RPMI8226 (cell line): Measurements from ENCODE around the gene MALSU1.

ENCODE experiments used
- DNase-seq: peaks from one replicate; pipeline ENCODE4 v3.0.0-alpha.2; 2015

Gene MALSU1

DNA sequence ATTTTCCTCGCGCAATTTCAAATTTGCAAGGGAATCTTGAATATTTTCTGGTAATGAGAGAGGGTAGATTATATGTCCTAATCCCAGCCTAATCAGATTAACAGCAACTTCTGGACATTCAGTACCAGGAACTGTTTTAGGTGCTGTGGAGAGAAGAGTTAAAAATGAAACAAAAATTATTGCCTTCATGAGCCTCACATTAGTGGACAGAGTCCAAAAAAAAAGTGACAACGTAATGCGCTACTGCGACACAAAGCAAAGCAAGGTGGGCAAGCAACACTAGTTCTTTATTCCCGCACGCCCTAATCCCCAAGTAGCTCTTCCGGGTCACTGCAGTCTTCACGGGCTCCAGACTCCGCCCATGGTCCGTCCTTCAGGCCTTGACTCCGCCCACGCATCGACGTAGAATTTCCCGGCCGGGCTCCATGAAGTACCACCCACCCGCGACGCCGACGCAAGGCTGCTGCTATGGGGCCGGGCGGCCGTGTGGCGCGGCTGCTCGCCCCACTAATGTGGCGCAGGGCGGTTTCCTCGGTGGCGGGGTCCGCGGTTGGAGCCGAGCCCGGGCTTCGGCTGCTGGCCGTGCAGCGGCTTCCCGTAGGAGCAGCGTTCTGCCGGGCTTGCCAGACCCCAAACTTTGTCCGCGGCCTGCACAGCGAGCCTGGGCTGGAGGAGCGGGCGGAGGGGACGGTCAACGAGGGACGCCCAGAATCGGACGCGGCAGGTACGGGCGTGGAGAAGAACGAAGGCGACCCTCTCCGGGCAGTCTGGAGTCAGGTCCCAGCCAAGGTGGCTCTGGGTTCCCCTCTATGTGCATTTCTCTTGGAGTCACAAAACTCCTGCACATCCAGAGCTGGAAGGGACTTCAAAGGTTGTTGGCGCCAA, at the start of gene MALSU1:
Gene MALSU1, plus strand, starts transcription at position 455 of the 885 bp plus-strand sequence. Its CDS starts 14 bp downstream, at position 469.
- peak; percentile 99 for DNase-seq

DNA sequence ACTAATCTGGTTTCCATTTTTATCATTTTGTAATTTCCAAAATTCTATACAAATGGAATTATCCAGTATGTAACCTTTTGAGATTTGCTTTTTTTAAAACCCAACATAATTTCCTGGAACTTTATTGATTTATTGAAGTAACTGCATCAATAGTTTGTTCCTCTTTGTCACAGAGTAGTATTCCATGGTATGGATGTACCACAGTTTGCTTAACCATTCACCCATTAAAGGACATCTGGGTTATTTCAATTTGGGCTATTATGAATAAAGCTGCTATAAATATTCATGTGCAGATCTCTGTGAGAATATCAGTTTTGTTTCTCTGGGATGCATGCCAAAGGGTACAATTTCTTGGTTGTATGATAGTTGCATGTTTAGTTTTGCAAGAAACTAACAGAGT, 49.7 kb upstream of the MALSU1 start:
- DNase-seq, result no peak

DNA sequence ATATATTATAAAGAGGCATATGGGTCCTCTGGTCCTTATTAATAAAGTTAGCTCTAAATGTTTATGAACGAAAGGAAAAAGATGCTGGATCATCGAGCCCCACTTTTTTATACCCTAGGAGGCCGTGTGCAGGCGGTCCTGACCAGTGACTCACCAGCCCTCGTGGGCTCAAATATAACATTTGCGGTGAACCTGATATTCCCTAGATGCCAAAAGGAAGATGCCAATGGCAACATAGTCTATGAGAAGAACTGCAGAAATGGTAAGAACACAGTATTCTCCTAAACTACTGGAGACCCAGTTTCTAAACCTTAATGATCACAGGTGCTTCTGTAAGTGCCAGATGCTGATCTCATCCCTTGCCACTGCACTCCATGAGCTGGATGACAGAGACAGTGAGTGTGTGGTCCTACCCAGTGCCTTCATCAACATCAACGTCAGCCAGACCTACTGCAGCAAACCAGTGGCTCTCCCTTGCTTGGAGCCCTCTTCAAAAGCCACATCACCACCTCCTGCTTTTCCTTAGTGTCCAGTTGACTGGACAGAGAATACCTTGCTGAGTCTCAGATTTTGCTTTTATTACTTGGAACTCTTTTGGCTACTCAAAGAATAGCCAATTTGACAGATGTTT, 45.0 kb upstream of the MALSU1 start:
- no peak for DNase-seq

DNA sequence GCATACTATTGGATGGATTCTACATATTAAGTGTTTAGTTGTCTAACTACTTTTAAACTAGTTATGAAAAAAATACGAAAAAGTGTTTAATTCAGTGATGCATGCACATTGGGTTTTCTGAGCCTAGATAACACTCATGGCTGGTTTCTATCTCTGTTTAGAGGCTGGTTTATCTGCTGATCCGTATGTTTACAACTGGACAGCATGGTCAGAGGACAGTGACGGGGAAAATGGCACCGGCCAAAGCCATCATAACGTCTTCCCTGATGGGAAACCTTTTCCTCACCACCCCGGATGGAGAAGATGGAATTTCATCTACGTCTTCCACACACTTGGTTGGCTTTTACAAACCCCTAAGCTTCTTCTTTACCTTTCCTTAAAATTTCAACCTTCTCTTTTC, 42.4 kb upstream of the MALSU1 start:
- DNase-seq, result no peak

DNA sequence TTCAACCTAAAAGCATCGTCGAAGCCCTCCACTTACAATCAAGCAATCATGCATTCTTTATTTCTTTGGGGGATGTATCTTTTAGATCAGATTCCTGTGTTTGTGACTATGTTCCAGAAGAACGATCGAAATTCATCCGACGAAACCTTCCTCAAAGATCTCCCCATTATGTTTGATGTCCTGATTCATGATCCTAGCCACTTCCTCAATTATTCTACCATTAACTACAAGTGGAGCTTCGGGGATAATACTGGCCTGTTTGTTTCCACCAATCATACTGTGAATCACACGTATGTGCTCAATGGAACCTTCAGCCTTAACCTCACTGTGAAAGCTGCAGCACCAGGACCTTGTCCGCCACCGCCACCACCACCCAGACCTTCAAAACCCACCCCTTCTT, 38.8 kb upstream of the MALSU1 start:
- no peak for DNase-seq

DNA sequence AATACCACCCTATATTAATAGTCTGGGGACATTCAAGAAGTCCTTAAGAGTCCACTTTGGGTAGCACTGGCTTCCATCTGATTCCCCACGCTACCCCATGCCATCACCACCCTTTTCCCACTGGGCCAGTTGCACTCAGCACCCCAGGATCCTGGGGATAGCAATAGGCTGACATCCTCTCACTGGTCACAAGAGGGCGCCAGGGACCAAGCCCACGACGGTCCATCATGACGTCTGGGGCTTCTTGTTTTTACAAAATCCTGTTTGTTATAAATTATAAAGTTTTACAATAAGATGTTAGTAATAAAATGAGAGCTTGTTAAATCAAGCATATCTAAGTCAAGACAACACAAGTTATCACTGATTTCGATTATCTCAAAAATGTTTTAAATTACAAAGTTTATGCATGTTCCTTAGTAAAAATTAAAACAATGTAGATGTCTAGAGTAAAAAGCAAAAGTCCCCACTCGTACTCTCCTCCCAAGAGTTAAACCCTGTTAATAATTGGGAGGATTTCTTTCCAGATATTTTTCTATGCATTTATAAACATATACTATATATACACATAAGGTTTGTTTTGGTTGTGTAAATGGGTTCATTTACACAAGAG, 37.2 kb upstream of the MALSU1 start:
- peak; percentile 75 for DNase-seq

DNA sequence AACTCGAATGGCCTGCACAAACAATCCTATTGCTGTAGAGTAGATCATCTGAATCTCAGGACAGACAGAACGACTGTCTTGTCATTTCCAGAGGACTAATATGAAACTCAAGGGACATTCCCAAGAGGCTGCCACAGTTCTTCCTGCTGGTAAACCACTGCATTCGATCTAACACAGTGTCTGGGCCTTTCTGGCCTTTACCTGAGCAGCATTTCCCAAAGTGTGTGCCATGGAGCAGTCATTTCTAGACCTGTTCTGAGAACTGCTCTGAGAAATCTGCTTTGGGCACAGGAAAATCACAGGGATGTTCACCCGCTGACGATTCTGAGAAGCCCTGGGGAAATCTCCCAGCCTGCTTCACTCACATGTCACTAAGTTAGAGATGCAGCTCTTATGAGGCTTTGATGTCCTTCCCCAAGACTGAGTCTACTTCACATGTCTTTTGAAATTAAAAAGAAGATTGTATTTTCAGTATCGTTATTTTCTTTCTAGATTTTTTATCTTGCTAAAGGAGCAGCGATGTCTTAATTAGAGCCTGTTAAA, 34.2 kb upstream of the MALSU1 start:
- DNase-seq, result no peak

DNA sequence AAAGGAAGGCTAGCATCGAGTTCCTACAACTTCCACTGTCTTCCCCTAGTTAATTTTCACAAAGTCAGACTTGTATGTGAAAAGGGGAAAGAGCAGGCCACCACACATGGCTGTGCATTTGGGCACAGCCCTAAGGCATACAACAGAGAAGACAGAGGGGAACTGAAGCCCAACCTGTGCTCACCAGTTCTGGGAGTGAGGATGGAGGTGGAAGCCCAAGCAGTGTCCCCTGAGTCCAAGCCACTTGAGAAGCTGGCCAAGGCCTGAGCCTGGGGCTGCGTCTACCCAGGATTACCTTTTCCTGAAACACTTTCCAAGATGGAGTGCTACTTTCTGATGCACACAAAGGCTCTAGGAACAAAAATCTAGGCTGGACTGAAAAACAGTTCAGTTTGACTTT, 32.2 kb upstream of the MALSU1 start:
- DNase-seq, result no peak

DNA sequence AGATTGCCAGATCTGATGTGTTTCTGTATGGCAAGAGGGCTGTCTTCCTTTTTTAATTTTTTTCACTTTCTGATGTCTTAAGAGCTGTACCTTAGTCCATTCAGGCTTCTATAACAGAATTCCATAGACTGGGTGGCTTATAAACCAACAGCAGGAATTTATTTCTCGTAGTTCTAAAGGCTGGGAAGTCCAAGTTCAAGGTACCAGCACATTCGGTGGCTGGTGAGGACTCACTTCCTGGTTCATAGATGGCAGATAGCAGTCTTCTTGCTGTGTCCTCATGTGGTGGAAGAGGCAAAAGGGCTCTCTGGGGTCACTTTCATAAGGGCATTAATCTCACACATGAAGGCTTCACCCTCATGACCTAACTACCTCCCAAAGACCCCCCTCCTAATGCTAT, 31.8 kb upstream of the MALSU1 start:
- no peak for DNase-seq

DNA sequence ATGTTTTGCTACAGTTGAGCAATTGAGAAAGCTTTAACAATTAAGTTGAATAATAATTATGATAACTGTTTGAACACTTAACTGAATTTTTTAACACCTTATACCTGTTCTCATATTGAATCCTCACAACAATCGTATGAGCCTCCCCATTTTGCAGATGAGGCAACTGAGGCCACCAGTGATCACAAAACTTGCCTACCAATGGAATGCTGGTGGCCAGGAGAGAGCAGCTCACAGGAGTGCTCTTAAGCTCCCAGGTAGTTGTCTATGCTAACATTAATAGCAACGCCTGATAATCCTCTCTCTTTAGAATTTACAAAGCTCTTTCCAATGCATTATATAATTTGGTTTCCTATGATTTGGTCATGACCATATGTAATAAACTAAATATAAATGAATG, 31.0 kb upstream of the MALSU1 start:
- no peak for DNase-seq

DNA sequence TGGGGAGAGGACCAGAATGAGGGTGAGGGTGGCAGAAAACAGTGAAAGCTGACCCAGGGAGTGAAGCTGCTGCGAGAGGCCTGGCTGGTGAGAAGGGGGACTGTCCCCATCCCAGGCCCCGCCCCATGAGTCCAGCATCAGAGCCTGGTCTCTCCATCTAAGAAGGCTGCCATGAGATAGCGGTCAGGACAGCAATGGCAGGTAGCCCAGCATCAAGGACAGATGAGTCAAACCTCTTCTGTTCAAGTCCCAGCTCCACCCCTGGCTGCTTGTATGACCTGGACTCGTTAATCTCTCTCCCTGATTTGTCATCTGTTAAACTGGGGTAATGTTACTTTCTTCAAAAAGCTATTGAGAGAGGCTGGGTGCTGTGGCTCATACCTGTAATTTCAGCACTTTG, 30.4 kb upstream of the MALSU1 start:
- no peak for DNase-seq

DNA sequence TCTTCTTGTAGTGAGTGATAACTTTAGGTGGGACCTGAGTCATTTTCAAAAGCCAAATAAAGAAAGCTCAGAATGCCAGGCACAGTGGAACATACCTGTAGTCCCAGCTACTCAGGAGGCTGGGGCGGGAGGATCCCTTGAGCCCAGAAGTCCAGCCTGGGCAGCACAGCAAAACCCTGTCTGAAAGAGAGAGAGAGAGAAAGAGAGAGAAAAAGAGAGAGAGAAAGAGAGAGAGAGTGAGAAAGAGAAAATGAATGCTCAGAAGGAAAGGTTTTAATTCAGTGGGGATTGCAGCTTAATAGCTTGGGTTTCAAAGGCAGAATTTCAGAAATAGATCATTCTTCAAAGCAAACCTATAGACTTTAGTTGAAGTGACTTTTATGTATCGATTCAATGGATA, 26.9 kb upstream of the MALSU1 start:
- no peak for DNase-seq

DNA sequence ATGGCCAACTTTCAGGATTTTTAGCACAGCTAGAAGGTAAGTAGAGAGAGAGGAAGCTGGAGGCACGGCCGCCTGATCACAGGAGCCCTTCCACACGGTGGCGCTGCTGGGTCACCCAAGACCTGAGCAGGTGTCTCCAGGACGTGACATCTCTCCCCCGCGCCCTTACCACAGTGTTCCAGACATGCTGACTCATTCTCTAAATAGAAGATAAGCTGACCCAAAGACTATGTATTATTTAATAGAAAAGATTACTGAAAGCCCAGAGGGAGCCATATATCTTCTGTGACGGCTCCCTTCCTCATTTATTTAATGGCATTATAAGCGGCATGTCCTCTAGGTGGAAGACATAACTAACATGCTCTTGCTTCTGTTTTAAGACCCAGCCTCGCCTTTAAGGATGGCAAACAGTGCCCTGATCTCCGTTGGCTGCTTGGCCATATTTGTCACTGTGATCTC, 26.0 kb upstream of the MALSU1 start:
- peak; percentile 98 for DNase-seq

DNA sequence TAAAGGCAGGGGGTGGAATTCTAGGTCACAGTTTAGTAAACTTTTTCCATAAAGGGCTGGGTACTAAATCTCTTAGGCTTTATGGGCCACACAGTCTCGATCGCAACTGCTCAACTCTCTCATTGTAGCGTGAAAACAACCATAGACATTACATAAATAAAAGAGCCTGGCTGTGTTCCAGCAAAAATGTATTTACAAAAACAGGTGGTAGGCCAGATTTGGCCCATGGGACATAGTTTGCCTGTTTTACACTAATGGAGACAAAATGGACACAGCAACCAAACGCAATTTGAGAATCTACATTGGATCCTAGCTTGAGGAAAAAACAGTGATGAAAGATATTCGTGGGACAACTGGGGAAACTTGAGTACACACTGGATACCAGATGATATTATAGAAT, 23.2 kb upstream of the MALSU1 start:
- DNase-seq, result no peak

DNA sequence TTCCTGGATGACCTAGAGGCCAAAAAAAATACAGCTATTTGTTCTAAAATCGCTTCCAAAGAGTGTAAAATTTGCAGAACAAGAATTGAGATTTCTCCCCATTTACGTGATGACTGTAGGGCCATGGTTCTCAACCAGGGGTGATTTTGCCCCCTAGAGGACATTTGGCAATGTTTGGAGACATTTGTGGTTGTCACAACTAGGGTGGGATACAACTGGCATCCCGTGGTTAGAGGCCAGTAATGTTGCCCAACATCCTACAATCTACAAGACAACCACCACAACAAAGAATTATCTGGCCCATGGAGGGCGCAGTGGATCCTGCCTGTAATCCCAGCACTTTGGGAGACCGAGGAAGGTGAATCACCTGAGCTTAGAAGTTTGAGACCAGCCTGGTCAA, 22.8 kb upstream of the MALSU1 start:
- peak; percentile 23 for DNase-seq

DNA sequence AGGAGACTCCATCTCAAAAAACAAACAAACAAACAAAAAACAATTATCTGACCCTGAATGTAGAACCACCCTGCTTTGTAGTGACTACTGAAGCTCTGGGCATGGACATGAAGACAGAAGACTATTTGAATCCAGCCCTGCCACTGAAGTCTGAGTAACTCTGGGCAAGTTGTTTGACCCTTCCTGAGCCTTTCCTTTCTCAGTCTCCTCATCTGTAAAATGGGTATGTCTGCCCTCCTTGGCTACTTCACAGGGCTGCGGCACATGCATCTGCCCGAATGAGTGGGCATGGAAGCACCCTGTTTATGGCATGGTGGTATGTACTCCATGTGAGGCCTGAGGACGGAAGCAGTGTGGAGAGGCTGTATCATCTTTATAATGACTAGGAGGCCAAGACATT, 22.2 kb upstream of the MALSU1 start:
- DNase-seq, result no peak

DNA sequence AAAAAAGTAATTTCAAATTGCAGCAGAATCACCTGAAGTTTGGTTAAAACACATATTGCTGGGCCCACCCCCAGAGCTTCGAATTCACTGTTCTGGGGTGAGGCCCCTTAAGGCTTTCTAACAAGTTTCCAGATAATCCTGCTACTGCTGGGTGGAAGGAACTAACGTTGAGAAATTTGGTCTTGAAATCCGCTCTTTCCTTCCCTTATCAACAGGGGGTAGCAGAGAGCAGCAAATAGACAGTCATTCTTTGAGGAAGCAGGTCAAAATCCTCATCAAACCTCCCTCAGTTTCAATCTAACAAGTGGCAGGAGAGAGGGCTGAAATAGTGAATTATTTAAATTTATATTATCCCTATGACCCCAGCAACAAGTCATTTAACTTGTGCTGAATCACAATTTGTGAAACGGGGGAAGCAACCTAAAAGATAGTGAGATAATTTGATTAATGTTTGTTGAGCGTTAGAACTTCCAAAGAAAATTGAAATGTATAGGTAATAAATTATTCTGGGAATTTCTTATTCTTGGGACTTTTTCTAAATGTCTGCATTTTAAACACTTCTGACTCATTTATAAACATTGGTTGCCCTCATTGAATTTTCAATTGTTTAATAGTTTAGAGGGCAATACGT, 21.7 kb upstream of the MALSU1 start:
- peak; percentile 77 for DNase-seq

DNA sequence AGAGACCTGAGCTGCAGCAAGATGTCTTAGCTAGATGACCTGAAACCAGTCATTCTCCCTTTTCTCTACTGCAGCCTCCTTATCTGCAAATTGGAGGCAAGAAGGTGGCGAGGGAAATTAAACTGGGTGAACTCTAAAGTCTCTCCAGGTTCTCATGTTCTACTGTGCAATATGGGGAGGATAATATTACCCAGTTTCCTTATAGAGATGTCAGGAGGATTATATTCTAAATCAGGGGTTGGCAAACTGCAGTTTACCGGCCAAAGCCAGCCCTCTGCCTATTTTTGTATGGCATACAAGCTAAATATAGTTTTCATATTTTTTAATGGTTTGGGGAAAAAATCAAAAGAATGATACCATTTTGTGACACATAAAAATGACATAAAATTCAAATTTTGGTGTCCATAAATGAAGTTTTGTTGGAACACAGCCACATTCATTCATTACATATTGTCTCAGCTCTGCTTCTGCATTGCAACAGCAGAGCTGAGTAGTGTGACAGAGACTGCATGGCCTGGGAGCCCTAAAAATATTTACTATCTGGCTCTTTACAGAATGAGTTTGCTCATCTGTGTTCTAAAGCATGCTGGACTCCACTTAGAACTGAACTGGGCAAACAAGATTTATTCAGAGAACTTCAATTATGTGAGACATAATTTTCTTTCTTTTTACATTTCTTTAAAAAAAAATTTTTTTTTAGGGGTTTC, 19.2 kb upstream of the MALSU1 start:
- no peak for DNase-seq

DNA sequence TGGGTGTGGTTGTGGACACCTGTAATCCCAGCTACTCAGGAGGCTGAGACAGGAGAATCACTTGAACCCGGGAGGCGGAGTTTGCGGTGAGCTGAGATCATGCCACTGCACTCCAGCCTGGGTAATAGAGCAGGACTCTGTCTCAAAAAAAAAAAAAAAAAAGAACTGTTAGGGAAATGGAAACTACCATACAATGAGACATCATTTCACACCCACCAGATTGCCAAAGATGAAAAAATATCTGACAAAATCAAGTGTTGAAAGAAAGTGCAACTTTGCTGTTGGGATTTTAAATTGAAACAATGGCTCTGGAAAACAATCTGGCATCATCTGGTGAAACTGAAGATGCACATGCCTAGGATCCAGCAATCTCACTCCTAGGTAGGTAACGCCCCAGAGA, 16.1 kb upstream of the MALSU1 start:
- no peak for DNase-seq

DNA sequence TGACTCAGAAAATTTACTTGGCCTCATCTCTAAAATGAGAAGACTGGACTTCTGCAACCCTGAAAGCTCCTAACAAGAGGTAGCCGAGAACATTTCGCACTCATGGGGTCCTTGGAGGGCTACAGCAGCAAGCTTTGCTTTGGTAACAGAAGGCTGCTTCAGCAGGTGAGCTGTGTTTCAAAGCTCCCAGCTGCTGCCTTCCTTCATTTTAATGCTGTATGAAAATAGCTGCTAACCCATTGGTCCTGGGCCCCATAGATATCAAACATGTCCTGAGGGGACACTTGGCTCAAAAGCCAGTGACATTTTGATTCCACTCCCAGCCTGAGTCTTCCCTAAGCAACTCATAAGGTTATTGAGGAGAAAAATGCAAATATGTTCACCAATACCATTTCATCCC, 14.3 kb upstream of the MALSU1 start:
- DNase-seq, result no peak

DNA sequence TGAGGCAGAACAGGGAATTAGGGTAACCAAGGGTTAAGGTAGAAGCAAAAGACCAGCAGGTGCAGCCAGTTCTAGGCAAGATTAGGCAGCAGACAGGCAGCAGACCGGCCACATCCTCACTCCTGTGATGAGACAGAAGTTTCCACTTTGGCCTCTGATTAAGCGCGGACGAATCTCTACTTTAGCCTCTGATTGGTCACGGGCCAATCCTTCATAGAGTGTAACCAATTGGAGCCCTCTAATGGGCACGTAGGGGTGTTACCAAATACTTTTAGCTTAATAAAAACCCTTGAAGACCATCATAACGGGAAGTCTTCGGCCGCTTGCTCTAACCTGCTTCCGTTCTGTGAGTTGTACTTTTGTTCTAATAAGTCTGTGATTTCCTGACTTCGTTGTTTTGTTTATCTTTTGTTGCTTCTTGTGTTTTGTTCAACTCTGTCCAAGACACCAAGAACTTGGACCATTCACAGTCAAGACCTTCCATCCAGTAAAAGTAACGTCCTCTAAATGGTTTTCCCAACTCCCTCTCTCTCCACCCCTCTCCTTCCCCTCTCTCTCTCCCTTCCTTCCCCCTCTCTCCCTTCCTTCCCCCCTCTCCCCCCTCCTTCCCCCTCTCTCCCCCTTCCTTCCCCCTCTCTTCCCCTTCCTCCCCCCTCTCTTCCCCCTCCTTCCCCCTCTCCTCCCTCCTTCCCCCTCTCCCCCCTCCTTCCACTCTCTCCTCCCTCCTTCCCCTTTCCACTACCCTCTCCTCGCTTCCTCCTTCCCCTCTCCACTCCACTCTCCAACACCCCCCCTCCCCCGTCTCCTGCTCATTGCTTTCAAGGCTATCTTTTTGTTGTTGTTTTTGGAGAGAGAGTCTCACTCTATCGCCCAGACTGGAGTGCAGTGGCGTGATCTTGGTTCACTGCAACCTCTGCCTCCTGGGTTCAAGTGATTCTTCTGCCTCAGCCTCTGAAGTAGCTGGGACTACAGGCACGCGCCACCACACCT, 13.2 kb upstream of the MALSU1 start:
- DNase-seq, result no peak
